ENCODE data around the gene KRTCAP3. TPM values are rescaled to one million over a fixed set of nuclear protein-coding genes. Genes with fewer than 3 reads are reported as not detected.

Gene KRTCAP3
- total and polyA plus RNA-seq, 2 of the 8 experiments (the other 6 are each of a cell fraction or from before 2014, with no cell fraction given), result 55.4 to 72.5 TPM

DNA sequence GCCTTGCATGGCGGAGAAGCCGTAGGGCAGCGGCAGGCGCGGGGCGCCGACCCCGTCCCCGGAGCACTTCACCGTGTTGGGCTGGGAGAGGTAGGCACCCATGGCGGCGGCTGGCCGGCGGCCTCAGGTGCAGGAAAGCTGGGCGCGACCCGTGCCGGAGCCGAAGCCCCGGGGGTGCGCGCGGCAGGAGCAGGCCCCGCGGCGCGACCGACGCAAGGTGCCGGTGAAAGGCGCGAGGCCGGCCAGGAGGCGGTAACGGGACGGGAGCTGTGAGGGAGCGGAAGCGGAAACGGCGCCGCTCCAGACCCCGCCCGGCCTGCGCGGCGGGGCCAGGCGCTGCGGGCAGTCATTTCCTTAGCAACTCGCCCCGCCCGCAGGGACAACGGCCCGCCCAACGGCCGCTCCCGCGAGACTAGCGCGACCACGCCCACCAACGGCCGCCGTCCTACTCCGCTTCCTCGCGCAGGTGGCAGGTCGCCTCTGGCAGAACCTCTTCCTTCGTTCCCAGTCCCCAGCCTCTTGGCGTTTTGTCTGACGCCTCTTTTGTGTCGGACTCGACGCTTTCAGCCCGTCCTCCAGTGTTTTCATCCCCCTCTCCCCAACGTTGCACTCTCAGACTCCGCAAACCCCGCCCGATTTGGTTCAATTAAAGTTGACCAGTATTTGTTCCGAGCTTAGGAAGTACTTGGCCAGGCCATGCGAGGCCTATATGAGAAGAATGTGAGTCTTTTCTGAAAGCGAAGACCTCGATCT is 32.7 kb upstream of the KRTCAP3 start, which contains the start of gene PPM1G (continued):
- TF ChIP-seq SP1 (IDR thresholded peaks at IDR 0.05; ENCODE audit: low read depth, low read length) (peak; percentile 64; the same call in 1 of the 2 replicates), NRF1 (IDR thresholded peaks at IDR 0.05; ENCODE audit: low read depth, low read length) (0 out of 2 replicates have a peak, but pooled peaks have one; percentile 14), TAF1 (IDR thresholded peaks at IDR 0.05; ENCODE audit: low read depth, low read length) (peak; percentile 93), RXRA (IDR thresholded peaks at IDR 0.05; ENCODE audit: insufficient read depth, low read depth, low read length) (no peak), SRF (IDR thresholded peaks at IDR 0.05; ENCODE audit: low read depth, low read length) (0 out of 2 replicates have a peak, but pooled peaks have one; percentile 23), HDAC2 (IDR thresholded peaks at IDR 0.05; ENCODE audit: borderline replicate concordance in 1 of 2, low read depth in 2 of 2, low read length in 2 of 2) (no peak; a peak in 1 of 4 replicates), SIN3A (conservative IDR thresholded peaks at IDR 0.05 in 1 of 2, IDR thresholded peaks at IDR 0.05 in 1 of 2; ENCODE audit: low read depth in 1 of 2, low read length in 2 of 2) (peak; percentile 56 to 64; a peak in 3 of 4 replicates), GTF2F1 (IDR thresholded peaks at IDR 0.05; ENCODE audit: borderline replicate concordance, low read depth, low read length) (no peak), KDM4A (IDR thresholded peaks at IDR 0.05; ENCODE audit: low read depth, low read length, severe bottlenecking) (peak; percentile 87), RFX5 (IDR thresholded peaks at IDR 0.05; ENCODE audit: borderline replicate concordance, low read depth, low read length) (0 out of 2 replicates have a peak, but pooled peaks have one; percentile 9), SP4 (IDR thresholded peaks at IDR 0.05; ENCODE audit: low read length) (no peak; the same call in 1 of the 2 replicates), CHD2 (IDR thresholded peaks at IDR 0.05; ENCODE audit: low read length) (peak; percentile 97), SIX5 (IDR thresholded peaks at IDR 0.05; ENCODE audit: low read depth, low read length) (no peak), BCL11A (IDR thresholded peaks at IDR 0.05; ENCODE audit: low read depth in 2 of 2, low read length in 2 of 2) (no peak)
- TF ChIP-seq, protein P1, sequence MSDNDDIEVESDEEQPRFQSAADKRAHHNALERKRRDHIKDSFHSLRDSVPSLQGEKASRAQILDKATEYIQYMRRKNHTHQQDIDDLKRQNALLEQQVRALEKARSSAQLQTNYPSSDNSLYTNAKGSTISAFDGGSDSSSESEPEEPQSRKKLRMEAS (IDR thresholded peaks at IDR 0.05), result peak; percentile 89
- TF ChIP-seq, protein P2, sequence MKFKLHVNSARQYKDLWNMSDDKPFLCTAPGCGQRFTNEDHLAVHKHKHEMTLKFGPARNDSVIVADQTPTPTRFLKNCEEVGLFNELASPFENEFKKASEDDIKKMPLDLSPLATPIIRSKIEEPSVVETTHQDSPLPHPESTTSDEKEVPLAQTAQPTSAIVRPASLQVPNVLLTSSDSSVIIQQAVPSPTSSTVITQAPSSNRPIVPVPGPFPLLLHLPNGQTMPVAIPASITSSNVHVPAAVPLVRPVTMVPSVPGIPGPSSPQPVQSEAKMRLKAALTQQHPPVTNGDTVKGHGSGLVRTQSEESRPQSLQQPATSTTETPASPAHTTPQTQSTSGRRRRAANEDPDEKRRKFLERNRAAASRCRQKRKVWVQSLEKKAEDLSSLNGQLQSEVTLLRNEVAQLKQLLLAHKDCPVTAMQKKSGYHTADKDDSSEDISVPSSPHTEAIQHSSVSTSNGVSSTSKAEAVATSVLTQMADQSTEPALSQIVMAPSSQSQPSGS (IDR thresholded peaks at IDR 0.05; ENCODE audit: low read length), result peak; percentile 73; the same call in 1 of the 2 replicates
- TF ChIP-seq, protein P3, sequence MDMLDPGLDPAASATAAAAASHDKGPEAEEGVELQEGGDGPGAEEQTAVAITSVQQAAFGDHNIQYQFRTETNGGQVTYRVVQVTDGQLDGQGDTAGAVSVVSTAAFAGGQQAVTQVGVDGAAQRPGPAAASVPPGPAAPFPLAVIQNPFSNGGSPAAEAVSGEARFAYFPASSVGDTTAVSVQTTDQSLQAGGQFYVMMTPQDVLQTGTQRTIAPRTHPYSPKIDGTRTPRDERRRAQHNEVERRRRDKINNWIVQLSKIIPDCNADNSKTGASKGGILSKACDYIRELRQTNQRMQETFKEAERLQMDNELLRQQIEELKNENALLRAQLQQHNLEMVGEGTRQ (IDR thresholded peaks at IDR 0.05; ENCODE audit: low read length), result no peak
- TF ChIP-seq, protein P4, sequence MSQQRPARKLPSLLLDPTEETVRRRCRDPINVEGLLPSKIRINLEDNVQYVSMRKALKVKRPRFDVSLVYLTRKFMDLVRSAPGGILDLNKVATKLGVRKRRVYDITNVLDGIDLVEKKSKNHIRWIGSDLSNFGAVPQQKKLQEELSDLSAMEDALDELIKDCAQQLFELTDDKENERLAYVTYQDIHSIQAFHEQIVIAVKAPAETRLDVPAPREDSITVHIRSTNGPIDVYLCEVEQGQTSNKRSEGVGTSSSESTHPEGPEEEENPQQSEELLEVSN (IDR thresholded peaks at IDR 0.05), result peak; percentile 87; the same call in 1 of the 2 replicates
